ENCODE data around the gene NEDD4L. TPM values are rescaled to one million over a fixed set of nuclear protein-coding genes. Genes with fewer than 3 reads are reported as not detected.
"Not testable (repeated sequence)": the region's sequence is repeated elsewhere in the genome, so short reads cannot be mapped to it uniquely, and the experiment has no call there.

NEDD4L gene
- polyA plus RNA-seq, 1 donor (not counting 4 experiments of a cell fraction or from before 2014, with no cell fraction given): 52.6 TPM

GRCh38 chr18:58432050-58432727 lies 388.2 kb downstream of the NEDD4L start:
- TF ChIP-seq, protein P1, sequence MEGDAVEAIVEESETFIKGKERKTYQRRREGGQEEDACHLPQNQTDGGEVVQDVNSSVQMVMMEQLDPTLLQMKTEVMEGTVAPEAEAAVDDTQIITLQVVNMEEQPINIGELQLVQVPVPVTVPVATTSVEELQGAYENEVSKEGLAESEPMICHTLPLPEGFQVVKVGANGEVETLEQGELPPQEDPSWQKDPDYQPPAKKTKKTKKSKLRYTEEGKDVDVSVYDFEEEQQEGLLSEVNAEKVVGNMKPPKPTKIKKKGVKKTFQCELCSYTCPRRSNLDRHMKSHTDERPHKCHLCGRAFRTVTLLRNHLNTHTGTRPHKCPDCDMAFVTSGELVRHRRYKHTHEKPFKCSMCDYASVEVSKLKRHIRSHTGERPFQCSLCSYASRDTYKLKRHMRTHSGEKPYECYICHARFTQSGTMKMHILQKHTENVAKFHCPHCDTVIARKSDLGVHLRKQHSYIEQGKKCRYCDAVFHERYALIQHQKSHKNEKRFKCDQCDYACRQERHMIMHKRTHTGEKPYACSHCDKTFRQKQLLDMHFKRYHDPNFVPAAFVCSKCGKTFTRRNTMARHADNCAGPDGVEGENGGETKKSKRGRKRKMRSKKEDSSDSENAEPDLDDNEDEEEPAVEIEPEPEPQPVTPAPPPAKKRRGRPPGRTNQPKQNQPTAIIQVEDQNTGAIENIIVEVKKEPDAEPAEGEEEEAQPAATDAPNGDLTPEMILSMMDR (optimal IDR thresholded peaks at IDR 0.05 in 1 of 3, IDR thresholded peaks at IDR 0.05 in 1 of 3, conservative IDR thresholded peaks at IDR 0.05 in 1 of 3; ENCODE audit: extremely low read depth in 1 of 3, insufficient read depth in 2 of 3, low read length in 3 of 3): no peak
- no peak for TF ChIP-seq EZH2 (IDR thresholded peaks at IDR 0.05; ENCODE audit: low read length)
- no peaks in the 10 kb centered on the region for H3K9me3 ChIP-seq (ENCODE audit: control insufficient read depth, low read depth, low read length)
- H4K20me1 ChIP-seq (ENCODE audit: control insufficient read depth, extremely low read depth, insufficient read depth, low read length): no peaks in the 10 kb centered on the region
- DNase-seq (ENCODE audit: low read depth, low spot score) (no peak), FAIRE-seq (no peak)
- no peak overlapping the region for H3K4me2 ChIP-seq (ENCODE audit: control insufficient read depth, extremely low read depth, insufficient read depth, low read depth, low read length)
- no peak overlapping the region for H3K27ac ChIP-seq (ENCODE audit: control insufficient read depth, insufficient read depth, low read length)
- no peaks in the 10 kb centered on the region for H3K79me2 ChIP-seq (ENCODE audit: control insufficient read depth, insufficient read depth, low read length)
- no peak overlapping the region for H3K9ac ChIP-seq (ENCODE audit: control insufficient read depth, extremely low read depth, insufficient read depth, low read length)
- H2AFZ ChIP-seq (ENCODE audit: control insufficient read depth, low read length): no peak overlapping the region
- no peaks in the 10 kb centered on the region for H3K9me1 ChIP-seq (ENCODE audit: control insufficient read depth, extremely low read depth, insufficient read depth, low read length)
- dilution Hi-C loops (cut with MboI; ENCODE audit: extremely low pct_ligation_motif_present, low sequenced_read_pairs): no loop called here
- H3K36me3 ChIP-seq (ENCODE audit: control insufficient read depth in 2 of 2, extremely low read depth in 1 of 2, insufficient read depth in 2 of 2, low read length in 2 of 2): no peaks in the 10 kb centered on the region
- no peaks in the 10 kb centered on the region for H3K27me3 ChIP-seq (ENCODE audit: control insufficient read depth, extremely low read depth, insufficient read depth, low read length)
- H3K4me3 ChIP-seq (ENCODE audit: control insufficient read depth in 2 of 3, extremely low read depth in 1 of 3, insufficient read depth in 2 of 3, low read depth in 1 of 3, low read length in 3 of 3): no peak overlapping the region
- H3K4me1 ChIP-seq (ENCODE audit: control insufficient read depth, extremely low read depth, insufficient read depth, low read length): no peaks in the 10 kb centered on the region

- FAIRE-seq; H3K9me3 ChIP-seq (ENCODE audit: control insufficient read depth, low read depth, low read length); H3K79me2 ChIP-seq (ENCODE audit: control insufficient read depth, insufficient read depth, low read length); DNase-seq (ENCODE audit: low read depth, low spot score); H3K9ac ChIP-seq (ENCODE audit: control insufficient read depth, extremely low read depth, insufficient read depth, low read length); H3K4me3 ChIP-seq (ENCODE audit: control insufficient read depth in 2 of 3, extremely low read depth in 1 of 3, insufficient read depth in 2 of 3, low read depth in 1 of 3, low read length in 3 of 3); H3K36me3 ChIP-seq (ENCODE audit: control insufficient read depth in 2 of 2, extremely low read depth in 1 of 2, insufficient read depth in 2 of 2, low read length in 2 of 2); H3K4me2 ChIP-seq (ENCODE audit: control insufficient read depth, extremely low read depth, insufficient read depth, low read depth, low read length); H3K27me3 ChIP-seq (ENCODE audit: control insufficient read depth, extremely low read depth, insufficient read depth, low read length); H3K27ac ChIP-seq (ENCODE audit: control insufficient read depth, insufficient read depth, low read length); dilution Hi-C loops (cut with MboI; ENCODE audit: extremely low pct_ligation_motif_present, low sequenced_read_pairs); H2AFZ ChIP-seq (ENCODE audit: control insufficient read depth, low read length); H3K9me1 ChIP-seq (ENCODE audit: control insufficient read depth, extremely low read depth, insufficient read depth, low read length); H3K4me1 ChIP-seq (ENCODE audit: control insufficient read depth, extremely low read depth, insufficient read depth, low read length); H4K20me1 ChIP-seq (ENCODE audit: control insufficient read depth, extremely low read depth, insufficient read depth, low read length): not testable (repeated sequence)
These were observed 391.4 kb downstream of the NEDD4L start for GRCh38 chr18:58435221-58436005.

Measured in keratinocyte (primary cell).